HTERT RPE-1 (cell line): Measurements from ENCODE around the gene ANO4.

Source experiments
- in situ Hi-C: fragments of 300-500 bp; cut with MboI; formaldehyde crosslinking; loops from 4 replicates; pipeline ENCODE4 v1.14.3; 2020; ENCODE audit warnings: low sequenced_read_pairs

ANO4 gene

DNA sequence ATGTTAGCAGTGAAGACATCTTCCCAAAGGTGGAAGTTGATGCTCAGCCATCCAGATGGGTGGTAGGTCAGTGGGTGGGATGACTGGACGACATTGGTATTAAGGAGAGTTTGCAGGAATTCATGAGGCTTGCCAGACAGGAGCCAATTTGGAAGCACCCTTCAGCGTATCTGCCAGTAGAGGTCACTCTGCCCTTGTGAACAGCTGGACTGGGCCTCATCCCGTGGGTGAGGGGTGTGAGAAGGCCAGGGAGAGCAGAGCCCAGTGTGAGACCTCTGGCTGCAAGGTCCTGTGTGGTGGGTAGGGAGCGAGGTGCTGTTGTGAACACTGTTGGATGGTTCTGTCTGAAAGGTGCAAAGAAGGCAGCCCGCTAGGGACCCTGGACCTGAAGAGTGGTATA is 377.7 kb downstream of the ANO4 start:
- in situ Hi-C loops = no loop called here

- in situ Hi-C loops = no loop called here
Observed at GRCh38 chr12:101173197-101173749, 378.7 kb downstream of the ANO4 start.

GRCh38 chr12:101174541-101174940 is 380.0 kb downstream of the ANO4 start:
- in situ Hi-C loops = no loop called here
